HG03280 (cell line): Measurements from ENCODE around the gene KCNE4.
"Not testable (repeated sequence)": the region's sequence is repeated elsewhere in the genome, so short reads cannot be mapped to it uniquely, and the experiment has no call there.

Experiments used
- ATAC-seq: cut with Tn5 transposase; IDR thresholded peaks from one replicate; pipeline ENCODE4 v1.9.1; 2021; ENCODE audit warnings: mild to moderate bottlenecking, moderate library complexity; ENCODE audit not compliant: unreplicated experiment

The KCNE4 gene

DNA sequence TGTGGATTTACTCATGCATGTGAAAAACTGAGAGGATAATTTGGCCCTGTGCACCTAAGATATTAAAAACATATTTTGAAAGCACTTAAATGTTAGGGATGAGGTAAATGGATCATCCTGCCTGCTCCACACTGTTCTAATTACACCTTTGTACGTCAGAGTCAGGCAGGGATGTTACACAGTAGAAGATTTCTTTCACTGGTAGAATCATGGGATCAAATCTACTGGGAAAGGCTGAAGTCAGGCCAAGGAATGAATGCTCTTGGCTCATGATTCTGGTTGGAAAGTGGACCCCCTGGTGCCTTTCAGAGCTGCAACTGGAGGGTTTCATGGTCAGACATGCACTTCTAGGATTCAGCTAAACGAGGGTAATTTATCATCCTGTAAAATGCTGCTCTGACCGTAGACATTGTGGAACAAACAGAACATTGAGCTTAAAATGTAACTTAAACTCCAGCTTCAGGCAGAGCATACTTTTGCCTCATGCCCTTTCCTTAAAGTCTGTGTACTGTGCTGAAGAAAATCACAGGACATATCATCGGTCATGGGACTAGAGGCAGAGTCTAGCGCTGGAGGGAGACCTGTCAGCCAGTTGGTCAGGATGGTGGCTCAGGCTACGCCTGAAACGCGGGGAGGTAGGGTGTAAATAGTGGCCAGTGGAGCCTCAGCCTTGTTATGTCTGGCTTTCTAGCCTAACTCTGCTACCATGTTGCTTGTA is 4.9 kb downstream of the KCNE4 start:
- ATAC-seq: no peak

DNA sequence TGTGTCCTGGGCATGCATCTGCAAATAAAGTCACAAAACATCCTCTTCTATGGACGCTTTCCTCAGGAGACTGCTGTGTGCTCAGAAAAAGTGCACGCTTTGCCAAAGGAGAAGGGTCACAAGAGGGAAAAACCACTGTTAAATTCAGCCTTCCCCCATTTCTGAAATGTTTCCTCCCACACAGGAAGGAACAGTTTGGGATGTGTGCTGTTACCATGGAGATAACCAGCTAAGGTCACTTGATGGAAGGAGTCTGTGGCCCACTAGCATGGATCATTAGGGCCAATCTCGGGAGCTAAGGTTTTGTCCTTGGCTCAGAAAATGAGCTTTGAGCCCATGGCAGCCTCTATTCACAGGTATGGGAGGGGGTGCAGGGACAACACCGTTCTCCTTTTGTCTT is 5.6 kb downstream of the KCNE4 start:
- ATAC-seq: no peak

DNA sequence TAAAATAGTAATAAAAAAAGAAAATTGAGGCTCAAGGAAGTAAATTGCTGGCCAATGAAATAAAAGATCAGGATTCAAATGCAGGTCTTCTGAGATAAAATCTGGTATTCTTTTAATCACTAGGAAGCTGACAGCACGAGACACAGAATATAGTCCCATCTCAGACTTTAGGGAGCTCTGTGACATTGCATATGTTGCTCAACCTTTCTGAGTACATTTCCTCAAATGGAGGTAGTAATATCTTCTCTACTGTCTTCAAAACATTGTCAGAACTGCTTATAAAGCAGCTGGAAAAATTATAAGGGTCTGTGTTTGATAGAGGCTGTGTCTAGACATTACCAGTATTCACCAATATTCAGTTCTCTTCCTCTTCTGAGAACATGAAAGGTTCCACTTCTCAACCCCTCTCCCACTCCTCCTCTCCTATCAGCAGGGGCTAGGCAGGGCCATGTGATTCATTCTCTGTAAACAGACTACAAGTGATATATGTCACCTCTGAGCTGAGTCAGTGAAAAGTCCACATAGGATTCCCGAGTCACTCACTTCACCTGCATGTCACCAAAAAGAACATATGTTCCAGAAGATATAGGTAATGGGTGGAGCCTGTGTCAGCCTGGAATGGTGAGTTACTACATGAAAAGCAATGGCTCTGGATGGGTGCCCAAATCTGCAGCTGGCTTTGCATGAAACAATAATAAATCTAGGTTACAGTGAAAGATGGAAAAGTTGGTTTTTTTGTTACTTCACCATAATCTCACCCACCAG is 7.1 kb downstream of the KCNE4 start:
- no peak for ATAC-seq

DNA sequence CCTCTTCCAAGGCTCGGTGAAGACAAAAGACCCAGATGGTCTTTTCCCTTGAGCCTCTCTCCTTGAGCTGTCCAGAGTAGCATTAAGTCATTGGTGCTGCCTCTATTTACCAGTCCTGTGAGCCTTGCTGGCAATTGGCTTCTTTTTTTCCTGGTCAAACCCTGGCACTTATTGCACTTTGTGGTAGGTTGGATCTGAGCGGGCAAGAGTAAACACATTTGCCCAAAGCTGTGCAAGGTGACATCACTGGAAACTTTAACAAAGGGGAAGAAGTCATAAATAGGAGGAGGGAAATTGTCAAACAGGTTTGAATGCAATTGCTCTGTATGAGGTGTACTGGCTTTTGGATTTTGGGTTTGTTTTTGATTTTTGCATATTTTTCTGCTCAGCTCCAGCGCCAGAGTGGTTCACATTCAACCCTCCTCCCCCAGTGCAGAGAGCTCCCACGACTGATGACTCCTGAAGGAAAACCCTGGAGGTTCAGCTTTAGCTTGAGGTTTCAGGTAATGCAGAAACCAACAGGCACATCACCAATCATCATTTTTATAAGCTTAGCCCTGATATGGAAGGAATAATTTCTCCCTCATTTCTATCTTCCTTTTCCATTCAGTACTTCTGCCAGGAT is 8.3 kb downstream of the KCNE4 start:
- no peak for ATAC-seq

DNA sequence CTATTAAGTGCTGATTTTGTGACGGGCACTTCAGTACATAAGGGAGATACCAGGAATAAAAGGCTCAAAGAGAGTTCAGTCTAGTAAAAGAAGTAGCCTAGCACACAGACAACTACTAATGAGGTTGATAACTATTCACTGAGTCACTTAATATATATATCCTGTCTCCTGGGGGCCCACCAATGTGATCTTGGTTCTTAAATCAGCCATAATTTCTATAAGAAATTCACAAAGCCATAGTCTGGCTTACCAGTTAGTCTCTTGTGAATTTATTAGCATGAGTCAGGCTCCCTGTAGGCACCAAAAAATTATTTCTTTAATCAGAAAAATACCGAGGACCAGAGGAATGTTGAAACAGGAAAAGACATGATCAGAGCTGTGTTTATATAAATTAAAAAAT is 10.4 kb downstream of the KCNE4 start:
- no peak for ATAC-seq

DNA sequence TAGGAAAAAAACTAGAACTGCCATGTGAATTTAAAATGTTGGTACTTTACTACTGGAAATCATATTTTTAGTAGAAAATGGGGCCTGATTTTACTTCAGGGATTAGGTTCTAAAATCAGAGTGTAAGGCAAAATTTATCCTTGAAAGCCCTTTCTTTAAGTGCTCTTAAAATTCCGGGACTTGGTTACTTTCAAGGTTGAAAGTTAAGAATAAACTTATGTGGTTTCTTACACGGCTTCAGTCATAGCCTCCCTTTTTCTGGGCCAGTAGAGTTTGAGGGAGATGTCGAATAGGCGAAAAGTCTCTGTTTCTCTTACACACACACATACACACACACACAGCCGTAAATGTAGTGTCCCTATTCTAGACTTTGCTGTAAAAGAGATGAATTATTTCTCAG is 13.1 kb downstream of the KCNE4 start:
- no peak for ATAC-seq

DNA sequence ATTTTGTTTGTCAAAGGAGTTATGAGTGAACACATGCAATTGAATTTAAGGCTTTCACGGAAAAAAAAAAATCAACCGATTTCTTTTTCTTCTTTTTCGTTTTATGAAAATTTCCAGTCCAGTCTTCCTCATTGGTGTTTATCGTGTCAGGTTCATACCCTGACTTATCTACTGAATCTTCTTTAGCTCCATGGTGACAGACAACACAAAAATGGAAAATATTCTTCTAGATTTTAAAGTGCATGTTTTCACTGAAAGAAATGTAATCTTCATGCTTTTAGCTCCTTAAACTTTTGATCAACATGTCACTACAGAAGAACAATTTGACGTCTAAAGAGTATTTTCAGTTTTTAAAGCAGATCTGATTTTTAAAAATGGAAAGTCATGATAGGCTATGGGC is 14.7 kb downstream of the KCNE4 start:
- ATAC-seq: no peak

DNA sequence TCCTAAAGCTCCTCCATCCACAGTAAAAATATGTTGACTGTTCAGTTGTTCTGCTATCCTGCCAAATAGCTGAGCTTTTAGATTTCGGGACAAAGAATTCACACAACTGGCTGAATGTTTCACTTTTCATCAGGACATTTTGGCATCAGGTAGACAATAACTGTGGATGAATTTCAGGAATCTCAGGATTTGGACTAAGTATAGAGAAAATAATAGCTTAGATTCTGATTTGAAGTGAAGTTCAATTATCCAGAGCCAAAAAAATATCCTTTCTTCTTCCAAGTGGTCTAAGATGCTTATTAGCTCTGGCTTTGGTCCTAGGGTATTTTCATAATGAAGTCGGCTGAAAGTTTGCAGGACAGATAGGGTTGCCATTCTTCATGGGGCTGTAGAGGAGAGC is 16.1 kb downstream of the KCNE4 start:
- ATAC-seq: no peak

DNA sequence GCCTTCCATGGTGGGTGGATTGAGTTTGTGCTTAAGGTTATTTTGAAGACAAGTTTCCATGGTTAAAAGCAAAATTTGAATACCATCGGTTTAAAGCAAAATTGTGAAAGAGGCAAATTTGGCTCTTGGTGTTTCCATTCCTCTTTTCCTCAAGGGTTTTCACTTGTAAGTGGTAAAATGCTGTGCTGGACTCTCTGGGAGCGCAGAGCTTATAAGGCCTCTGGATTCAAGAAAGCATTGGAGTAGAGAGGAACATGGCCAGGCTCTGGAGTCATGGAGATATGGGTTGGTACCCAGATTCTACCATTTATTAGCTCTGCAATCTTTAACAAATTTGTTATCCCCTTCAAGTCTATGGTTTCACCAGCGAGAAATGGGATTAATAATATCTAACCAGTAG is 17.5 kb downstream of the KCNE4 start:
- ATAC-seq: no peak

DNA sequence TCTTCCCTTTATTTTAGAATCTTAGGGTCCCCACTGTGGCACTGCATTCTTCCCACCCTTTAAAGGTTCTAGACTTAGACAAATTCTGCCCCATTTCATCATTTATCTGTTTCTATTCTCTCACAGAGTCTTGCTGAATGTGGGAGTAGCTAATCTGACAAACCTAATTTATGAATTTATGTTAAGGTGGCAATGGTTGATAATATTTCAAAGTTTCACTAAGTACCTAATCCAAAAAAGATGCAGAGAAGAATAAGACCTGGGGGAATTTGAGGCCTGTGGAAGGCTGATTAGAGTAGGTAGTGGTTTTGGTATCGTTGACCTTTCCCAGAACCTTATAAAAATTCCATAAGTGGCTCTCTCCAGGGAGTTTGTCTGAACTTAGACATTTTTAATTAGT is 18.0 kb downstream of the KCNE4 start:
- ATAC-seq: no peak

DNA sequence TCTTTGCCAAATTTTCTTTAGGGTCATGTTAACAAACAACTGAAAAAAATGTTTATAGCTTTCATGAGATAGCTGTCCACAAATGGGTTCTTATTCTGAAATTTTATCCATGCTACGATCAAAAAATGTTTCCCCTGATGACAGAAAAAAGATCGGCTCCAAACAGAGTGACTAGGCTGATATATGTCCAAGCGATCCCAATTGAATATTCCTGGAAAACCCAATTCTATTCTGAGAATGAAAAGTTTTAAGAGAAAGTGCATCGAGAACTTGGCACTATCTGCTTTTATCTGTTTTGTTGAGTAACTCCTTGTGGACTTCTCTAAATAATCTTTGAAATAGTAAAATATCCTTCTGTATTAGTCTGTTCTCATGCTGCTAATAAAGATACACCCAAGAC is 19.1 kb downstream of the KCNE4 start:
- ATAC-seq: no peak

DNA sequence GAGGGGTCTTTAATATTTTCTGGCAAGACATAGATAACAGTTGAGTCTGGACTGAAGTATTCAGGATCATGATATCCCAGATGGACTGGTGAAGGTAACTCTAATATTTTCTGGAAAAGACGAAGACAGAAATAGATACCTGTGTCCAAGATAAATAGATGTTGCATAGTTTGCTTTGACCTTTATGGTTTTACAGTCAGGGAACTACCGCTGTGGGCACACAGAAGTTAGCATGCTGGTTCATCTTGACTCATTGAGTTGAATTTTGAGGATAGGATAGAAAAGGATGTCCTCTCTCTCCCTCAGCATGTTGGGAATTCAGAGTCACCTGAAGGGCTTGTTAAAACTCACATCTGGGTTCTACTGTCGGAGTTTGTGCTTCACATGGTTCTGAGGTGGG is 20.8 kb downstream of the KCNE4 start:
- no peak for ATAC-seq

DNA sequence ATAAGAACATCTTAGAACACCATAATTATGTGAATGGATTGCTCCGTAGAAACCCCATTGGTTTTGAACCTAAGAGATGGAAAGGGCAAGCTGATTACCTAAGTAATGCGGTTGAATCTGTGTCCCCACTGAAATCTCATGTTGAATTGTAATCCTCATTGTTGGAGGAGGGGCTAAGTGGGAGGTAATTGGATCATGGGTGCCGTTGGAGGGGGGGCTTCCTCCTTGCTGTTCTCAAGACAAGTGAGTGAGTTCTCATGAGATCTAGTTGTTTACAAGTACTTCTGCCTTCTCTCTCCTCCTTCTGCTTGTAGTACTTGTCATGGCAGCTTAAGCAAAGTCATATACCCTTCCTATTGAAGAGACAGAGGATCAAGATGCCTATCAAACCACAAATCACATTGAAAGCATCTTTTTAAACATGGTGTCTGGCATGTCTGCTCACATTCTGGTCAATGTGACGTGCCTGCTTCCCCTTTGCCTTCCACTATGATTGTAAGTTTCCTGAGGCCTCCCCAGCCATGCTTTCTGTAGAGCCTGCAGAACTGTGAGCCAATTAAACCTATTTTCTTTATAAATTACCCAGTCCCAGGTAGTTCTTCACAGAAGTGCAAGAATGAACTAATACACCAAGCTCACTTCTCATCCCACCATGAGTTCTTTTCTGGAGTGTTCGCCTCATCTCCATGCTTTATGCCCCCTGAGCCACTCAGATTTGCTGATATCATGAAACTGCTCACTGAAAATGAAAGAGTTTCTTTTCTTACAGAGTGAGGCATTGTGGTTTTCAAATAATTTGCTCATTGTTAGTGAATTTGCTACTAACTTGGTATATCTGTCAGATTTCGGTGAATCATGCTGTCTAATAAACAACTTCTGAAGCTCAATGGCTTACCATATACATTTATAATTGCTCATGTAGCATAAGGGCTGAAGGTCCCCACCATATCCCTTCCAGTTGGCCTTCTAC is 23.6 kb downstream of the KCNE4 start:
- peak; percentile 72 for ATAC-seq

DNA sequence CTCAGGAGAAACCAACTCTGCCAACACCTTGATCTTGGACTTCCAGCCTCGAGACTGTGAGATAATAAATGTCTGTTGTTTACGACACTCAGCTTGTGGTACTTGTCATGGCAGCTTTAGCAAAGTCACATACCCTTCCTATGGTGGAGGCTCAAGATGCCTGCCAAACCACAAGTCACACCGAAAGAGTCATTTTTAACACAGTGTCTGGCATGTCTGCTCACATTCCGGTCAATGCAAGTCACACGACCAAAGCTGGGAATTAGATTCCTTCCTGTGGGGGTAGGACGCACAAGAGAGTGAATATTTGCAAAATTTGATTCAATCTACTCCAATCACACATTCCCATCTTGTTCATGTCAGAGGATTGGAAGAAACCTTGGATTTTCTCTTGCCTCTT is 24.6 kb downstream of the KCNE4 start:
- ATAC-seq: no peak

DNA sequence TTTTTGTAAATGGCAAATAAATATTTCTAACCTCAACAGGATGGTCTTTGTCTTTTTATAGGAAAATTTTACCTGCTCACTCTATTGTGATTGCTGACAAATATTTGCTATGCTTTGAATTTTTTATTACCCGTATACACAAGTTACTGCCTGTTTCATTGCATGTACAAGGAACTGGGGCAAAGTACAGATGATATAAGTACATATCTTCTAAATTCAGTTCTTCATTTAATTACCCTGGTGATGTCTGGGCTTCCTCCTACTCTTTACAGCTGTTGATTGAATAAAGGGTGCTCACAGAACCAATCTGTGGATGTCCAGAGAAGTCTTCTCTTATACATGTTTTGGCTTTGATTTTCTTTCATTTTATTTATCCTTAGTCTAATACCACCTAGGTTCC is 26.5 kb downstream of the KCNE4 start:
- no peak for ATAC-seq

DNA sequence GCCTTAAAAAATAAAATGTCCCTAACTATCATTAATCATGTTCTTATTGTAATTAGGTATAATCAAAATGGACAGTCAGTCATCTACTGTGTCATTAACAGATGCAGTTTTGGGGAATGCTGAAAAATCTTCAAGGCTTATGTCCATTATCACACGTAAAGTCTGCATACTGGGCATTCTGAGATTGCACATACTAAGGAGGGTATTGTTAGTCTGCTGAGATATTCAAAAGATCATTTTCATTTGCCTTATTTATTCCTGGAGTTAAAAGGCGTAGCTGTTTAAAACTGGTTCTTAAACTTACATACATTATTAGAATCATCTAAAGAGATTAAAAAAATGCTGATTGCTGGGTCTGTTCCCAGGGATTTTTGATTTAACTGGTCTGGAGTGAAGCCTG is 27.4 kb downstream of the KCNE4 start:
- ATAC-seq: no peak

DNA sequence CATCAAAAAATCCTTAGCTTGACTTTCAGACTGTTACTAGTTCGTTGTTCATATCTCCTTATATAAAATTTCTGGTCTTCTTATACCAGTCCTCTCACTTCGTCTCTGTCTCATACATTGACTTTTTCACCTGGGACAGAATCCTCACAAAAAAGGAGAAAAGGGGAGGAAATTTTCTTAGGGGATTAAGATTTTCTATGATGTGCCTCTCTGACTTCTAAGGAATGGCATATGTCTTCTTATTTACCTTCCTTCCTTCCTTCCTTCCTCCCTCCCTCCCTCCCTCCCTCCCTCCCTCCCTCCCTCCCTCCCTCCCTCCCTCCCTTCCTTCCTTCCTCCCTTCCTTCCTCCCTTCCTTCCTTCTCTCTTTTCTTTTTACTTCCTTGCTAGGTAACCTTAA is 27.9 kb downstream of the KCNE4 start:
- ATAC-seq: no peak

DNA sequence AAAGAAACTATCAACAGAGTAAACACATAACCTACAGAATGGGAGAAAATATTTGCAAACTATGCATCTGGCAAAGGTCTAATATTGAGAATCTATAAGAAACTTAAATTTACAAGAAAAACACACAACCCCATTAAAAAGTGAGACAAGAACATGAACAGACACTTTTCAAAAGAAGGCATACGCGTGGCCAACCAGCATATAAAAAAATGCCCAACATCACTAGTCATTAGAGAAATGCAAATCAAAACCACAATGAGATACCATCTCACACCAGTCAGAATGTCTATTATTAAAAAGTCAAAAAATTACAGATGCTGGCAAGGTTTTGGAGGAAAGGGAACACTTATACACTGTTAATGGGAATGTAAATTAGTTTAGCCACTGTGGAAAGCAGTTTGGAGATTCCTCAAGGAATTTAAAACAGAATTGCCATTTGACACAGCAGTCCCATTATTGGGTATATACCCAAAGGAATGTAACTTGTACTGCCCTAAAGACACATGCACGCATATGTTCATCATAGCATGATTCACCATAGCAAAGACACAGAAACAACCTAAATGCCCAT is 28.9 kb downstream of the KCNE4 start:
- ATAC-seq: not testable (repeated sequence)

DNA sequence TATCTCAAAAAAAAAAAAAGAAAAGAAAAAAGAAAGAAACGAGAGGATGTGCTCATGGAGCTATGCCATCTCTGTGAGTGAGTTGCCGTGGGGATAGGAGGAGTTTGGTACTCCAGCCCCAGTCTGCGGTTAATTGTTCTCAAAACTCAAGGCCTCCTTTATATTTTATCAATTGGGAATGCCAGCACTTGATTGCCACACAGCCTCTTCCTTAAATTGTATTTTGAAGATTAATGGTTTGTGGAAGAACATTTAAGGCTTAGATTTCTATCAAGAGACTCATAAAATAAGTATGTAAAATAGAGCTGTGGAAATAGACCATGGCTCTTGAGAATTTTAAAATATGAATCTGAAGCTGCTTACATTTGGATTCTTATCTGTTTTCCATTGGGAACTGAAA is 29.8 kb downstream of the KCNE4 start:
- no peak for ATAC-seq

DNA sequence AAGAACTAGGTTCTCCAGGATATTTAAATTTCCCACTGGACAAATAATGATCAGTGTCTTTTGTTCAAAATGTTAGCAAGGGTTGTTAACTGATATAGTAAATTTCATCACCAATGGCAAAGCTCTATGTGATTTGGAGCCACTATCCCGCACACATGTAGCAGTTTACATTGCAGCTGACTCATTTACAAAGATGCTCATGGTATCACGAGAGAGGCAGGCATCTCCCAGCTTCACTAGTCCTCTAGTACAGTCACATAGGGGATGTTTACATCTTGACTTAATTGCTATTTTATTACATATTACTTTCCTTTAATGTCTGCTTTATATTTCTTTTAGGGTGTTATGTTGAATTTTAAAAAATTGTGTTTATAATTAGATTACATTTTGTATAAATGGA is 30.7 kb downstream of the KCNE4 start:
- ATAC-seq: no peak
